ENCODE data around the gene ST3GAL6. TPM values are rescaled to one million over a fixed set of nuclear protein-coding genes. Genes with fewer than 3 reads are reported as not detected.

The ST3GAL6 gene
- total and polyA plus RNA-seq, 10 of the 15 experiments (the other 5 are each of a cell fraction or from before 2014, with no cell fraction given) = 19.5 to 41.2 (median 37.4) TPM

- TF ChIP-seq KLF5 (IDR thresholded peaks at IDR 0.05; ENCODE audit: partially characterized antibody) = no peak
- no peak for TF ChIP-seq NR2F1 (conservative IDR thresholded peaks at IDR 0.05)
- TF ChIP-seq, protein P1, sequence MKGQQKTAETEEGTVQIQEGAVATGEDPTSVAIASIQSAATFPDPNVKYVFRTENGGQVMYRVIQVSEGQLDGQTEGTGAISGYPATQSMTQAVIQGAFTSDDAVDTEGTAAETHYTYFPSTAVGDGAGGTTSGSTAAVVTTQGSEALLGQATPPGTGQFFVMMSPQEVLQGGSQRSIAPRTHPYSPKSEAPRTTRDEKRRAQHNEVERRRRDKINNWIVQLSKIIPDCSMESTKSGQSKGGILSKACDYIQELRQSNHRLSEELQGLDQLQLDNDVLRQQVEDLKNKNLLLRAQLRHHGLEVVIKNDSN (IDR thresholded peaks at IDR 0.05; ENCODE audit: borderline replicate concordance, extremely low read length, insufficient read depth, low read depth, low read length) = no peak
- TF ChIP-seq ZSCAN29 (IDR thresholded peaks at IDR 0.05) = no peak
- no peak for TF ChIP-seq RELA (IDR thresholded peaks at IDR 0.05; ENCODE audit: borderline replicate concordance, partially characterized antibody)
These were observed 28.5 kb downstream of the ST3GAL6 start (continued) for GRCh38 chr3:98791341-98792325.

DNA sequence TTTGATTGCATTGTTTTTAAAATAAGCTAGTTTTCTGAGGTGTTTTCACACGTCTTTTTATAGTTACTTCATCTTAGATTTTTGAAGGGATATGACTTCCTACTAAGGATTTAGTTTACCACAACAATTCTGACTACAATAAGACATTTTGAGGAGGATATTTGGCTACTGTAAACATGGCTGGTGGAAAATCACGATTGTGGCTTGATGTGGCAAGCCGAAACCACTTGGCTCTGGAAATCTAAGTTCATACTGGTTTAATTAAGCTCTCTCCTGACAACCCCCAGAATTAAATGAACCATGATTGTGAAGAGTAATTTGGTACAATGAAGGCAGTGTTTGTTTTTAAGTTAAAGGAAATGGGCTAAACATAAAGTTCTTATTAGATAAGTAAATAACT is 30.8 kb downstream of the ST3GAL6 start:
- no peaks in the 10 kb centered on the region for H3K4me1 ChIP-seq (ENCODE audit: control insufficient read depth, insufficient read depth, low read length)
- no TSS peak for BruUV-seq (replicated peaks)
- H3K4me2 ChIP-seq (ENCODE audit: control insufficient read depth, insufficient read depth) = no peak overlapping the region
- intact Hi-C loops (cut with micrococcal nuclease; ENCODE audit: unreplicated experiment) = no loop called here
- H3K79me2 ChIP-seq (ENCODE audit: control insufficient read depth, insufficient read depth, low read length) = no peaks in the 10 kb centered on the region
- H2AFZ ChIP-seq (ENCODE audit: control insufficient read depth, low read depth, low read length) = no peak overlapping the region
- H3K9ac ChIP-seq (ENCODE audit: control insufficient read depth, insufficient read depth, low read length) = no peak overlapping the region
- ChIA-PET CTCF (interaction anchor here (0.7 to 3.0 kb wide), 11 partner anchors 9 to 754 kb away, joined by 3 to 19 read pairs (median 4); no protein-coding TSS in a partner anchor), SMC1A (ENCODE audit: uncharacterized antibody, unreplicated experiment) (interaction anchor here (0.6 to 7.4 kb wide), 12 partner anchors 14 to 199 kb away, joined by 3 to 73 read pairs (median 3); no protein-coding TSS in a partner anchor), POLR2A (no interaction called here), RAD21 (ENCODE audit: unreplicated experiment) (interaction anchor here (0.9 to 2.6 kb wide), 7 partner anchors 8 to 192 kb away, joined by 3 to 11 read pairs (median 3); no protein-coding TSS in a partner anchor)
- ATAC-seq = no peak
- in situ Hi-C loops (cut with MboI) = no loop called here
- H3K9me3 ChIP-seq (replicated peaks; ENCODE audit: control insufficient read depth, insufficient read depth, low read length) = no peaks in the 10 kb centered on the region
- WGBS (ENCODE audit: insufficient coverage, insufficient replicate concordance, low lambda C conversion rate, missing lambda C conversion rate) = 68% methylated on average over 3 of the region's 3 CpGs
- H3K4me3 ChIP-seq = no peak overlapping the region
- peaks cover 0 to 3% of the 10 kb centered on the region in 2 experiments; a peak in 3 of 4 replicates for H3K36me3 ChIP-seq (ENCODE audit: control insufficient read depth in 2 of 2, insufficient read depth in 2 of 2, low read length in 1 of 2)
- H3K27ac ChIP-seq (ENCODE audit: control insufficient read depth, insufficient read depth) = no peak overlapping the region
- no peak for TF ChIP-seq STAT1 (conservative IDR thresholded peaks at IDR 0.05)
- no peak for DNase-seq (ENCODE audit: low read depth, low spot score)
- no peaks in the 10 kb centered on the region for H3K27me3 ChIP-seq (replicated peaks in 1 of 2; ENCODE audit: control insufficient read depth in 2 of 2, insufficient read depth in 2 of 2, low read length in 1 of 2)
- FAIRE-seq = no peak
- H4K20me1 ChIP-seq (ENCODE audit: control insufficient read depth, insufficient read depth) = no peaks in the 10 kb centered on the region
